Heart right ventricle (tissue), 16 donors: ENCODE results near the gene COL16A1. TPM values are rescaled to one million over a fixed set of nuclear protein-coding genes. Genes with fewer than 3 reads are reported as not detected.

Source experiments
- ATAC-seq, 8 donors: fragments of 200-7000 bp; cut with Tn5 transposase; one replicate each; pipeline ENCODE4 v1.9.1; 2020; ENCODE audit warnings: mild to moderate bottlenecking in 8 of 8, moderate library complexity in 8 of 8, moderate number of reproducible peaks in 1 of 8
- DNase-seq, 2 donors: peaks; one replicate each; pipeline ENCODE4 v3.0.0-alpha.2; 2020
- H3K27ac ChIP-seq, 10 donors: fragments of 200-600 bp; sonication (generic) in 2 of 10; one replicate each; pipeline versions ENCODE4 v1.5.0 to v1.8.0; 2020 to 2022; ENCODE audit warnings: mild to moderate bottlenecking in 3 of 10
- H3K27me3 ChIP-seq, 7 donors: fragments of 200-600 bp; one replicate each; pipeline ENCODE4 v1.8.0; 2021 to 2022; ENCODE audit warnings: mild to moderate bottlenecking in 2 of 7
- H3K36me3 ChIP-seq, 9 donors: fragments of 200-600 bp; sonication (generic) in 1 of 9; one replicate each; pipeline versions ENCODE4 v1.5.0 to v1.8.0; 2020 to 2022; ENCODE audit warnings: mild to moderate bottlenecking in 2 of 9
- H3K4me1 ChIP-seq, 9 donors: fragments of 200-600 bp; sonication (generic) in 1 of 9; one replicate each; pipeline versions ENCODE4 v1.5.0 to v1.8.0; 2020 to 2022; ENCODE audit warnings: mild to moderate bottlenecking in 4 of 9
- H3K4me3 ChIP-seq, 10 donors: fragments of 200-600 bp; sonication (generic) in 2 of 10; one replicate each; pipeline versions ENCODE4 v1.5.0 to v1.8.0; 2020 to 2022; ENCODE audit warnings: mild to moderate bottlenecking in 7 of 10, moderate library complexity in 2 of 10
- H3K9me3 ChIP-seq, 11 donors: fragments of 200-600 bp in 10 of 11; sonication (generic) in 2 of 11; one replicate each; pipeline versions ENCODE4 v1.5.0 to v1.8.0; 2013 to 2022; ENCODE audit warnings: mild to moderate bottlenecking in 2 of 11, control low read depth in 1 of 11, moderate library complexity in 1 of 11
- WGBS, 2 donors: extraction: QIAGEN DNeasy Blood & Tissue Kit; methylation state at CpG; one replicate each; pipeline ENCODE4 v1.1.7; 2013; ENCODE audit warnings: inconsistent platforms in 1 of 2; 5-methylcytosine and 5-hydroxymethylcytosine counted together
- intact Hi-C, 10 donors: fragments of 100-400 bp; cut with DNase I; formaldehyde crosslinking; loops; one replicate each; pipeline versions ENCODE4 v1.11.1 to v1.14.2; 2022
- polyA plus RNA-seq, 2 donors: library from polyadenylated mRNA; stranded (reverse); fragments of 200-250 nt; gene quantifications; one replicate each; pipeline ENCODE4 v1.2.3, GENCODE V29; 2013
- total RNA-seq, 10 donors: library from RNA; stranded (reverse); fragmentation: NEBNext Ultra II Directional in 3 of 10; extraction: Animal tissue kit (Norgen Biotek cat#: 25700) in 3 of 10; gene quantifications; one replicate each; pipeline versions ENCODE4 v1.2.1 to v1.2.4, GENCODE V29; 2021 to 2023
- TF ChIP-seq, protein P1 (sequence below), 9 donors: fragments of 200-600 bp; sonication (generic) in 2 of 9; IDR thresholded peaks; one replicate each; pipeline versions ENCODE4 v1.5.0 to v1.8.0; 2021 to 2022; ENCODE audit warnings: antibody characterized with exemption in 9 of 9, mild to moderate bottlenecking in 5 of 9, moderate library complexity in 1 of 9
- donor health status: Arrhythmogenic right ventricular cardiomyopathy.
- donor health status: ischemic (EF 13 %, LVEDD 7.1; RV severe dilation, severe dysfunction).
- donor health status: healthy with polysubstance abuse.
- donor health status: DM: no; HTN: yes; CAD: no.
- donor health status: DM: no; HTN: no; CAD: no.
- donor health status: ischemic (EF 25% LVEDD 6.9; RV normal size, moderate dysfunction).
- donor health status: ischemic (EF 25% LVEDD 5.7; RV mildly dilated, moderate dysfunction).
- donor health status: healthy.
- donor health status: DM: yes; HTN: yes; CAD: no.
- donor health status: Ischemic cardiomyopathy.
- donor health status: ischemic (EF 35%, LVEDD 5.7; RV mildly dilated, moderate dysfunction).
- donor health status: nonischemic (EF 11% LVEDD 7.7; RV severe dilation, severe dysfunction).
- donor health status: DM: yes; HTN: yes; CAD: no.
- donor health status: PGD.
- donor health status: ischemic (EF 29% LVEDD 5.4; RV normal size, mild dysfunction).
- donor health status: nonischemic (EF 23%, LVEDD 6.1; RV moderate dilation, normal function).

Gene COL16A1
- total and polyA plus RNA-seq, 12 donors = 7.4 to 35.3 (median 16.6) TPM

DNA sequence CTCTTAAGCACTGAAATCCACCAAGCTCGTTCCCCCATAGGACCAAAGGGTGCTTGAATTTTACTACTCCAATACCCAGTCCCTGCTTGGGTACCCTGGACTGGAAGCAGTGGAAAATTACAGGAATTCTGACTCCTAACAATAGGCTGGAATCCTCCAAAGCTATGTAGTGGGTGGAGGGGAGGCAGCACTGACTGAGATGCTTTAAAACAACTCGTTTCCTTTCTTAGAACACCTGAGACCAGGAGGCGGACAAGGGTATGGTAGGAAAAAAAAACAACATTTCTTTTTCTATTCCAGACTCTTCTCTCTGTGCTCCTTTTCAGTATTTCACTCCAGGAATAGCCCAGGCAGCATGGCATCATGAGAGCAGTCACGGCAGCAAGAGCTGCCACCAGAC lies 61.5 kb downstream of the COL16A1 start:
- TF ChIP-seq, protein P1, sequence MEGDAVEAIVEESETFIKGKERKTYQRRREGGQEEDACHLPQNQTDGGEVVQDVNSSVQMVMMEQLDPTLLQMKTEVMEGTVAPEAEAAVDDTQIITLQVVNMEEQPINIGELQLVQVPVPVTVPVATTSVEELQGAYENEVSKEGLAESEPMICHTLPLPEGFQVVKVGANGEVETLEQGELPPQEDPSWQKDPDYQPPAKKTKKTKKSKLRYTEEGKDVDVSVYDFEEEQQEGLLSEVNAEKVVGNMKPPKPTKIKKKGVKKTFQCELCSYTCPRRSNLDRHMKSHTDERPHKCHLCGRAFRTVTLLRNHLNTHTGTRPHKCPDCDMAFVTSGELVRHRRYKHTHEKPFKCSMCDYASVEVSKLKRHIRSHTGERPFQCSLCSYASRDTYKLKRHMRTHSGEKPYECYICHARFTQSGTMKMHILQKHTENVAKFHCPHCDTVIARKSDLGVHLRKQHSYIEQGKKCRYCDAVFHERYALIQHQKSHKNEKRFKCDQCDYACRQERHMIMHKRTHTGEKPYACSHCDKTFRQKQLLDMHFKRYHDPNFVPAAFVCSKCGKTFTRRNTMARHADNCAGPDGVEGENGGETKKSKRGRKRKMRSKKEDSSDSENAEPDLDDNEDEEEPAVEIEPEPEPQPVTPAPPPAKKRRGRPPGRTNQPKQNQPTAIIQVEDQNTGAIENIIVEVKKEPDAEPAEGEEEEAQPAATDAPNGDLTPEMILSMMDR (IDR thresholded peaks at IDR 0.05) = no peak
- ATAC-seq (no peak), DNase-seq (no peak)
- H3K9me3 ChIP-seq = no peaks in the 10 kb centered on the region
- H3K27me3 ChIP-seq = no peaks in the 10 kb centered on the region
- 75 to 78% methylated on average over 4 of the region's 4 CpGs for WGBS, 2 donors
- peaks cover 0 to 14% (median 0%) of the 10 kb centered on the region in 9 donors for H3K36me3 ChIP-seq
- intact Hi-C loops = no loop called here
- H3K27ac ChIP-seq = peak overlapping the region in 4 of 10 donors; percentile 4 to 29 (median 14)
- no peak overlapping the region for H3K4me3 ChIP-seq
- peaks cover 22 to 86% (median 75%) of the 10 kb centered on the region in 9 donors for H3K4me1 ChIP-seq

DNA sequence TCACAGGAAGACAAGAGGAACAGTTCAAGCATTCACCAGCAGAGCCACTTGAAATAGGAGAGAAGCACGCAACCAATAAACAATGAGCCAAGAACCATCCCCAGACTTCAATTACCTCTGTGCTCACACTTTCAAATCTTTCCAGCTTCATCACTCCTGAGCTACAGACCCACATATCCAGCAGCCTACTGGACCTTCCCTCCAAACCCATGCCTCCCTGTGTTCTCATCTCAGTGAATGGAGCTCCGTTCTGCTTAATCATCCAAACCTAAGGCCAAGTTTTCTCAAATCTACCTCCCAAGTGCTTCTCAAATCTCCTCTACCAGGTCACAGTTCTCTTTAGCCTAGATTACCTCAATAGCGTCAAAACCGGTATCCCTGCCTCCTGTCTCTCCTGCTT lies 62.9 kb downstream of the COL16A1 start:
- WGBS, 2 donors = 55 to 69% methylated on average over 4 of the region's 4 CpGs
- TF ChIP-seq, protein P1 (IDR thresholded peaks at IDR 0.05) = no peak
- Histone ChIP-seq H3K9me3 (no peaks in the 10 kb centered on the region), H3K4me1 (peaks cover 26 to 89% (median 85%) of the 10 kb centered on the region in 9 donors), H3K36me3 (peaks cover 0 to 18% (median 0%) of the 10 kb centered on the region in 9 donors), H3K27me3 (no peaks in the 10 kb centered on the region), H3K27ac (peak overlapping the region in 5 of 10 donors; percentile 9 to 64 (median 38)), H3K4me3 (no peak overlapping the region)
- intact Hi-C loops = no loop called here
- ATAC-seq (no peak), DNase-seq (no peak)

DNA sequence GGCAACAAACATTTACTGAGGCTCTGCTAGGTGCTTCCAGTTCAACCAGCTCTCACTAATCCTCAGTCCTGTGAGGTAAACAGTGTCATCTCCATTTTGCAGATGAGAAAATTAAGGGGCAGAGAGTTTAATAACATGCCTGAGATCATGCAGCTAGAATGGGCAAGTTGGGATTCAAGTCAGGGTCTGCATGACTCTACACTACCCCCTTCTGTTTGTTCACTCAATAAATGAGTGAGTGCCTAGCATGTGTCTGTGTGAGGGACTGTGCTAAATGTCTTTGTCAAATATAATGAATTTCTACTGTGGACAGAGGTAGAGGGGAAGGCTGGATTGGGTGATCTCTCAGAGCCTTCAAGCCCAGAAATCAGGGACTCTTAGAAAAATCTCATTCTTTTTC lies 63.6 kb downstream of the COL16A1 start:
- Histone ChIP-seq H3K9me3 (no peaks in the 10 kb centered on the region), H3K27me3 (no peaks in the 10 kb centered on the region), H3K27ac (peak overlapping the region in 3 of 10 donors; percentile 32 to 64 (median 38)), H3K4me3 (no peak overlapping the region), H3K4me1 (peaks cover 26 to 89% (median 78%) of the 10 kb centered on the region in 9 donors), H3K36me3 (peaks cover 0 to 22% (median under 1%) of the 10 kb centered on the region in 9 donors)
- no peak for ATAC-seq
- no peak for DNase-seq
- TF ChIP-seq, protein P1 (IDR thresholded peaks at IDR 0.05) = no peak
- intact Hi-C loops = no loop called here

DNA sequence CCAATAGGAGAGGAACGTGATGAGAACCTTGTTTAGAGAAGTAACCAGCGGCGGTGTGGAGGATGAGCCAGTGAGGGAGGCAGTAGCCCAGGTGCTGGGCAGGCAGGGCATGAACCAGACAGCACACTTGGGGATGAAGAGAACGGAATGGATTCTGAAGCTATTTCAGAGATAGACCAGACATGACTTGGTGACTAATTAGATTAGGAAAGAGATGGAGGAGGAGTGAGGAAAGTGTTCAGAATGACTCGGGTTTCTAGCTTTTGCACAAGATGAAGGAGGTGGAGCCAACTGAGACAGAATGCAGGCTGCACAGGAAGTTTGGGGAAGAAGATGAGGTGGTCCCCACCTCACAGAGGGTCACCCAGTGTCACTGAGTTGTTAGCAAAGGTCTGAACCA lies 64.3 kb downstream of the COL16A1 start:
- Histone ChIP-seq H3K36me3 (peaks cover 0 to 29% (median 7%) of the 10 kb centered on the region in 9 donors), H3K4me1 (peaks cover 26 to 96% (median 78%) of the 10 kb centered on the region in 9 donors), H3K9me3 (no peaks in the 10 kb centered on the region), H3K27me3 (no peaks in the 10 kb centered on the region), H3K27ac (peak overlapping the region in 2 of 10 donors; percentile 11 to 51), H3K4me3 (no peak overlapping the region)
- 56 to 58% methylated on average over 5 of the region's 5 CpGs for WGBS, 2 donors
- TF ChIP-seq, protein P1 (IDR thresholded peaks at IDR 0.05) = no peak
- intact Hi-C loops = no loop called here
- no peak for DNase-seq
- no peak for ATAC-seq
